DND-41 (cell line): ENCODE measurements around the gene PCA3.

Source experiments
- ATAC-seq: fragments of 200-7000 bp; cut with Tn5 transposase; 3 replicates; pipeline ENCODE4 v1.9.1; 2021; ENCODE audit warnings: low read depth; ENCODE audit not compliant: insufficient read depth
- DNase-seq: peaks from one replicate; pipeline ENCODE4 v3.0.0-alpha.2; 2020
- H2AFZ ChIP-seq: 2 replicates; pipeline ENCODE4 v1.6.0; 2012; ENCODE audit warnings: low read depth, low read length
- H3K27ac ChIP-seq: 2 replicates; pipeline ENCODE4 v1.5.1; 2012; ENCODE audit warnings: low read length, inconsistent platforms
- H3K27me3 ChIP-seq: fragments of 200-600 bp; sonication (generic); 2 replicates; pipeline ENCODE4 v1.6.0; 2012; ENCODE audit warnings: low read length, mild to moderate bottlenecking, inconsistent platforms; ENCODE audit not compliant: insufficient read depth, poor library complexity
- H3K36me3 ChIP-seq: 2 replicates; pipeline ENCODE4 v1.5.1; 2012; ENCODE audit warnings: low read length, inconsistent platforms; ENCODE audit not compliant: insufficient read depth
- H3K4me1 ChIP-seq: 2 replicates; pipeline ENCODE4 v1.5.1; 2012; ENCODE audit warnings: mild to moderate bottlenecking, low read length; ENCODE audit not compliant: insufficient read depth
- H3K4me2 ChIP-seq: 2 replicates; pipeline ENCODE4 v1.6.0; 2012; ENCODE audit warnings: mild to moderate bottlenecking, moderate library complexity, low read length, inconsistent platforms; ENCODE audit not compliant: insufficient read depth
- H3K4me3 ChIP-seq, 2 experiments: fragments of 200-600 bp in 1 of 2; shearing (Covaris generic) in 1 of 2; 2 replicates each; pipeline ENCODE4 v1.5.1; 2012 to 2016; ENCODE audit warnings: inconsistent platforms in 2 of 2, low read length in 2 of 2, mild to moderate bottlenecking in 2 of 2, low read depth in 1 of 2, moderate library complexity in 1 of 2
- H3K79me2 ChIP-seq: 2 replicates; pipeline ENCODE4 v1.6.0; 2012; ENCODE audit warnings: low read length, inconsistent platforms; ENCODE audit not compliant: insufficient read depth
- H3K9ac ChIP-seq: 2 replicates; pipeline ENCODE4 v1.6.0; 2012; ENCODE audit warnings: low read depth, mild to moderate bottlenecking, inconsistent platforms, low read length, moderate library complexity
- H3K9me3 ChIP-seq: 2 replicates; pipeline ENCODE4 v1.5.1; 2012; ENCODE audit warnings: low read length, moderate library complexity, mild to moderate bottlenecking, inconsistent platforms; ENCODE audit not compliant: insufficient read depth, severe bottlenecking
- H4K20me1 ChIP-seq: 2 replicates; pipeline ENCODE4 v1.6.0; 2012; ENCODE audit warnings: low read length; ENCODE audit not compliant: insufficient read depth
- CTCF ChIP-seq: IDR thresholded peaks from 2 replicates; pipeline ENCODE4 v1.5.1; 2012; ENCODE audit warnings: borderline replicate concordance, low read length, moderate library complexity, mild to moderate bottlenecking; ENCODE audit not compliant: poor library complexity, severe bottlenecking; ENCODE audit errors: extremely low read depth
- EZH2 ChIP-seq: IDR thresholded peaks from 3 replicates; pipeline ENCODE4 v1.6.1; 2012; ENCODE audit warnings: borderline replicate concordance, low read depth, mild to moderate bottlenecking, moderate library complexity, low read length, inconsistent platforms; ENCODE audit not compliant: severe bottlenecking

Gene PCA3

GRCh38 chr9:76784881-76785280 lies 20.6 kb downstream of the PCA3 start:
- Histone ChIP-seq H2AFZ (no peak overlapping the region), H3K9ac (no peak overlapping the region), H3K79me2 (no peaks in the 10 kb centered on the region), H3K4me2 (no peak overlapping the region), H3K4me1 (no peaks in the 10 kb centered on the region), H4K20me1 (no peaks in the 10 kb centered on the region), H3K27ac (no peak overlapping the region), H3K9me3 (no peaks in the 10 kb centered on the region), H3K4me3 (no peak overlapping the region), H3K27me3 (no peaks in the 10 kb centered on the region), H3K36me3 (no peaks in the 10 kb centered on the region)
- no peak for DNase-seq
- ATAC-seq: no peak
- TF ChIP-seq CTCF: no peak
- TF ChIP-seq EZH2: no peak

- DNase-seq (no peak), ATAC-seq (no peak)
- no peaks in the 10 kb centered on the region for H4K20me1 ChIP-seq
- no peaks in the 10 kb centered on the region for H3K36me3 ChIP-seq
- H3K27me3 ChIP-seq: no peaks in the 10 kb centered on the region
- no peak overlapping the region for H3K4me3 ChIP-seq
- no peaks in the 10 kb centered on the region for H3K79me2 ChIP-seq
- no peak for TF ChIP-seq CTCF
- TF ChIP-seq EZH2: no peak
- no peaks in the 10 kb centered on the region for H3K4me1 ChIP-seq
- H3K27ac ChIP-seq: no peak overlapping the region
- no peaks in the 10 kb centered on the region for H3K9me3 ChIP-seq
- H3K9ac ChIP-seq: no peak overlapping the region
- no peak overlapping the region for H3K4me2 ChIP-seq
- H2AFZ ChIP-seq: no peak overlapping the region
These were observed 21.3 kb downstream of the PCA3 start for GRCh38 chr9:76785501-76785900.

- no peak for TF ChIP-seq CTCF
- Histone ChIP-seq H3K36me3 (no peaks in the 10 kb centered on the region), H3K4me1 (no peaks in the 10 kb centered on the region), H3K9me3 (no peaks in the 10 kb centered on the region), H3K79me2 (no peaks in the 10 kb centered on the region), H3K9ac (no peak overlapping the region), H3K27ac (no peak overlapping the region), H4K20me1 (no peaks in the 10 kb centered on the region), H3K4me2 (no peak overlapping the region), H2AFZ (no peak overlapping the region), H3K4me3 (no peak overlapping the region), H3K27me3 (no peaks in the 10 kb centered on the region)
- DNase-seq (no peak), ATAC-seq (no peak)
These were observed 23.4 kb downstream of the PCA3 start for GRCh38 chr9:76787677-76788076.

DNA sequence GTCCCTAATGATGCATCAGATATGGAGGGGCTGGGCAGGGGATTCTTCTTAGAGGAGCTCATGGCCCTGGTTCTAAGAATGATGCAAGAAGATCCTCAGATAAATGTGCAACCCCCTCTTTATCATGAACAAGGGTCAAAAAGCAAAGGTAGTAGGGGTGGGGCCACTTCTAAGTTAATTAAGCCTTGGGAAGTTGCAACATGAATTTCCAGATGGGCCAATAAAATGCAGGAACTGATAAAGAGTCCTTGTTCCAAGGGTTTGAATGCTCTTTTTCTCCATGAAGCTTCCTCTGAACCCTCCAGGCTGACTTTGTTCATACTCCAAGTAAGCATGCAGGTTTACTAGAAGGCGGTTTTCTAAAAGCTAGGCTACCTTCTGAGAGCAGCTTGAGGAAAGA lies 25.6 kb downstream of the PCA3 start:
- DNase-seq: no peak
- no peaks in the 10 kb centered on the region for H3K79me2 ChIP-seq
- no peak overlapping the region for H2AFZ ChIP-seq
- no peak overlapping the region for H3K27ac ChIP-seq
- H3K4me1 ChIP-seq: no peaks in the 10 kb centered on the region
- ATAC-seq: no peak
- TF ChIP-seq EZH2 (no peak), CTCF (no peak)
- no peak overlapping the region for H3K9ac ChIP-seq
- no peak overlapping the region for H3K4me3 ChIP-seq
- H3K27me3 ChIP-seq: no peaks in the 10 kb centered on the region
- no peaks in the 10 kb centered on the region for H3K36me3 ChIP-seq
- no peaks in the 10 kb centered on the region for H4K20me1 ChIP-seq
- H3K4me2 ChIP-seq: no peak overlapping the region
- no peaks in the 10 kb centered on the region for H3K9me3 ChIP-seq
